ENCODE data around the gene ZBTB7B.

DNA sequence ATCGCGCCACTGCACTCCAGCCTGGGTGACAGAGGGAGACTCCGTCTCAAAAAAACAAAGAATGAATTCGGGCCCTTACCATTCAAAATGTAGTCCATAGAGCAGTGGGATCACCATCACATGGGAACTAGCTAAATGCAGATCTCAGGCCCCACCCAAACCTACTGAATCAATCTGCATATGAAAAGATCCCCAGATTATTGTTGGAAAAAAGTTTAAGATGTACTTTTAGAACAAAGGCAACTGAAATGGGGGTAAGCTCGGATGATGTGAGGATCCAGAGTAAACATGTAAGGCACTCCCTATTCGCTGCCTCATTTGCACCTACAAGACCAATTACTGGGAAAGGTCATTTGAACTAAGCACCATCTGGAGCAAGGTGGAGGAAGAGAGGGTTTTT lies 20.3 kb upstream of the ZBTB7B start:
- TF ChIP-seq, protein P1, sequence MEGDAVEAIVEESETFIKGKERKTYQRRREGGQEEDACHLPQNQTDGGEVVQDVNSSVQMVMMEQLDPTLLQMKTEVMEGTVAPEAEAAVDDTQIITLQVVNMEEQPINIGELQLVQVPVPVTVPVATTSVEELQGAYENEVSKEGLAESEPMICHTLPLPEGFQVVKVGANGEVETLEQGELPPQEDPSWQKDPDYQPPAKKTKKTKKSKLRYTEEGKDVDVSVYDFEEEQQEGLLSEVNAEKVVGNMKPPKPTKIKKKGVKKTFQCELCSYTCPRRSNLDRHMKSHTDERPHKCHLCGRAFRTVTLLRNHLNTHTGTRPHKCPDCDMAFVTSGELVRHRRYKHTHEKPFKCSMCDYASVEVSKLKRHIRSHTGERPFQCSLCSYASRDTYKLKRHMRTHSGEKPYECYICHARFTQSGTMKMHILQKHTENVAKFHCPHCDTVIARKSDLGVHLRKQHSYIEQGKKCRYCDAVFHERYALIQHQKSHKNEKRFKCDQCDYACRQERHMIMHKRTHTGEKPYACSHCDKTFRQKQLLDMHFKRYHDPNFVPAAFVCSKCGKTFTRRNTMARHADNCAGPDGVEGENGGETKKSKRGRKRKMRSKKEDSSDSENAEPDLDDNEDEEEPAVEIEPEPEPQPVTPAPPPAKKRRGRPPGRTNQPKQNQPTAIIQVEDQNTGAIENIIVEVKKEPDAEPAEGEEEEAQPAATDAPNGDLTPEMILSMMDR (conservative IDR thresholded peaks at IDR 0.05 in 1 of 2, IDR thresholded peaks at IDR 0.05 in 1 of 2; ENCODE audit: extremely low read depth in 1 of 2, insufficient read depth in 1 of 2, low read depth in 1 of 2, low read length in 2 of 2) = no peak
- TF ChIP-seq EZH2 (IDR thresholded peaks at IDR 0.05; ENCODE audit: borderline replicate concordance, low read length) = no peak
